Stimulated activated CD4-positive, alpha-beta T cell treated with anti-CD3 and anti-CD28 coated beads, Interleukin-1b, Interleukin-23, amount 100 ng/mL, for 1 hour (primary cell): Measurements from ENCODE around the gene KCNIP3.

ENCODE experiments used
- DNase-seq, 2 donors: peaks; one replicate each; pipeline ENCODE4 v3.0.0-alpha.2; 2020; ENCODE audit warnings: low read depth in 2 of 2

Gene KCNIP3

GRCh38 chr2:95312543-95313201 is 15.5 kb downstream of the KCNIP3 start:
- DNase-seq, result no peak

DNA sequence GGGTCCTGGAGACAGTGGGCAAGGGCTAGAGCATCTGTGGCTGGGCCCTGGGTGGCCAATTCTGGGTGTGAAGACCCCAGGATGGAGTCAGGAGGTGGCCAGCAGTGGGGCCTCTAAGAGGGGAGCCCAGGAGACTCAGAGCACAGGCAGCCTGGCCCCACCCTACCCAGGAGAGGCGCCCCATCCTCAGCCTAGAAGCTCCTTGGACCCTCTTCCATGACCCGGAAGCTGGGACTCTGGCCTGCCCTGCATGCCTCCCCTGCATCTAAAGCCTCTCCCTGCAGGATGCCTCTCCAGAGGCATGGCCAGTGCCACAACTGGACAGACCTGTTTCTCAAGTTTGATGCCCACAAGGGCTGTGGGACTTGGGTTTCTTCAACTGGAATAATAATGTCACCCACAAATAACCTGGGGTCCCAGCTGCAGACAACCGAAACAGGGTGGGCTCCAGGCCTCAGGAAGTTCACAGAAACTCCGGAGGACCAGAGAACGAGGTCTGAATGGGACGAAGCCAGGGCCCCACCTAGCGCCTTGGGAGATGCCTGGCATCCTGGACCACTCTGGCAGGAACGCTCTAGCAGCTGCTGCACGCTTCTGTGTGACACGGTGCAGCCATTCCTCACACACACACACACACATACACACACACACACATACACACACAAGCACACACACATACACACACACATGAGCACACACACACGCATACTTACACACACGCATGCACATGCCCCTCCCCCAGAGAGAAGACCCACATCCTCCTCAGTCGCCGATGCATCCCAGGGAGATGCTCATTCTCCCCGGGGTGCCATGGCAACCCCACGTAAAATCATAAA is 16.4 kb downstream of the KCNIP3 start:
- no peak for DNase-seq

GRCh38 chr2:95314598-95314963 is 17.4 kb downstream of the KCNIP3 start:
- DNase-seq, result no peak

- DNase-seq, result no peak
Observed at GRCh38 chr2:95314964-95315611, 17.9 kb downstream of the KCNIP3 start.

GRCh38 chr2:95315801-95316411 is 18.8 kb downstream of the KCNIP3 start:
- DNase-seq, result no peak

DNA sequence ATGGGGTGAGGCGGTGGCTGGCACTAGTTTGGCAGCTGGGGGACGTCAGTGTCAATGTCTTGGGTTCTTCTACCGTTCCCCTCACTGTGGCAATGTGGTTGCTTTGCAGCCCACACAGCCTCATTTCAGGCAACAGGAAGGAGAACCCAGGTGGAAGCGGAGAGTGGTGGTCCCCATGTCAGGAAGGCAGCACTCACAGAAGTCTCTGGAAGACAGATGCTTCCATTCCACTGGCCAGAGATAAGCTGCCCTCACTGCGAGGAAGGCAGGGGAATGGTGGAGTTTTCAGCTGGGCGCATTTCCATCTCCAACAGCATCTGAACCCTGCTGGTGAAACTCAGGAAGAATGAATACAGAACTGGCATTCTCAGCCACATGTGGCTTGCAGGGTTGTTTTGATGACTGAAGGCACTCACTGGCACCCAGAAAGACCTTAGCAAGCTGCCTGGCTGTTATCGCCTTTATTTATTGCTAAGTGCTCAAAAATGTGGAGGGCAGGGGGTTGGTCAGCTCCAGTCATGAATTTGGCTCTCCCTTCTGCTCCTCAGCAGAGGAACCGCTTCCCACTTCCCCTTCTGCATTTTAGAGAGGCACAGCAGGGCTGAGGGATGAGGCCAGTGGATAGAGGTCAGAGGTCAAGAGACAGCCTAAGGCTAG is 19.4 kb downstream of the KCNIP3 start:
- DNase-seq, result no peak

DNA sequence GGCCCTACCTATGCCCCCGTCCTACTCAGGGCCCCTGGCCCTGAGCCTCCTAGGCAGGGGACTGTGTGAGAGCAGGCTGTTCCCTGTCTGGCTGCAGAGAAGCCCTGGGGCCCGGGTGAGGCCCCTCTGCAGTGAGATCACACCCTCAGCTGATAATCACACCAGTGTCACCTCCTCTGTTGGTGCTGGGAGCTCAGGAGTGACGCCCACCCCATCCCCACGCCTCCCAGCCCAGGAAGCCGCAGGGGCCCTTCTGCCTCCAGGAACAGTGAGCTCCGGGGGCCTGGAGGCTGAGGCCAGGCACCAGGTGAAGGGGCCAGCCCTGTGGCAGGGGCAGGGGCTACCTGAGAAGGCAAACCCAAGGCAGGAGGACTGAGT is 20.0 kb downstream of the KCNIP3 start:
- DNase-seq, result no peak

DNA sequence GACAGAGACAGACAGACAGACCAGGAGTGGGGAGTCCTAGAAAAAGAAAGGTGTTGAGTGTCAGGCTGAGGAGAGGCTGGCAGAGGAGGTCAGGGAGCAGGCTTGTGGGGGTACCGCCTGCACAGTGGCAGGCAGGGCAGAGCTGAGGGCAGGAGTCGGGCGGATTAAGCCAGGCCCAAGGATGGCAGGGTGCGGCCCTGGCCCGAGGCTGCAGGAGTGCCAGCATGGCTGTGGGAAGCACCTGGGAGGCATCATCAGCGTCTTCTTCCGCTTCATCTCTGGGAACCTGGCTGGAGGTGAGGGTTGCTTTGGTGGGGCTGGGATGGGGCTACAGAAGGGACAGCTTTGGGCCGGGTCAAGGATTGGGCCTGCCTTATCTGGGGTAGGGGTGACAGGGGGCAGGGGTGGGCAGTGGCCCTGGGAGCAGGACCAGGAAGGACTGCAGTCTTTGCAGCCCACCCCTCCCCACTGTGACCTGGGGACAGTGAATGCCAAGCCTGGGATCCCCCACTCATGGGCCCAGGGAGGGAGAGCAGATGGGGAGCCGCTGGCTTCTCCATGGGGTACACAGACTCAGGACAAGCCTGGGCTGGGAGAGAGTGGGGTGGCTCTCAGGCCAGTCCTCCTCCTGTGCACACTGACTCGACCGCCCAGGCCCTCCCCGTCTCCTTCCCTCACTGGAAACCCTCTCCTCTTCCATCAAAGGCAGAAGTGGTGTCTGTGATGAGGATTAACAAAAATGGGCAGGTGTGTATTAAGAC is 20.7 kb downstream of the KCNIP3 start:
- DNase-seq, result no peak

GRCh38 chr2:95318431-95319220 is 21.5 kb downstream of the KCNIP3 start:
- DNase-seq, result no peak

- no peak for DNase-seq
Observed at GRCh38 chr2:95319481-95320343, 22.6 kb downstream of the KCNIP3 start.

- DNase-seq, result no peak
Observed at GRCh38 chr2:95320344-95320712, 23.2 kb downstream of the KCNIP3 start.

GRCh38 chr2:95320986-95321767 is 24.0 kb downstream of the KCNIP3 start:
- DNase-seq, result no peak

DNA sequence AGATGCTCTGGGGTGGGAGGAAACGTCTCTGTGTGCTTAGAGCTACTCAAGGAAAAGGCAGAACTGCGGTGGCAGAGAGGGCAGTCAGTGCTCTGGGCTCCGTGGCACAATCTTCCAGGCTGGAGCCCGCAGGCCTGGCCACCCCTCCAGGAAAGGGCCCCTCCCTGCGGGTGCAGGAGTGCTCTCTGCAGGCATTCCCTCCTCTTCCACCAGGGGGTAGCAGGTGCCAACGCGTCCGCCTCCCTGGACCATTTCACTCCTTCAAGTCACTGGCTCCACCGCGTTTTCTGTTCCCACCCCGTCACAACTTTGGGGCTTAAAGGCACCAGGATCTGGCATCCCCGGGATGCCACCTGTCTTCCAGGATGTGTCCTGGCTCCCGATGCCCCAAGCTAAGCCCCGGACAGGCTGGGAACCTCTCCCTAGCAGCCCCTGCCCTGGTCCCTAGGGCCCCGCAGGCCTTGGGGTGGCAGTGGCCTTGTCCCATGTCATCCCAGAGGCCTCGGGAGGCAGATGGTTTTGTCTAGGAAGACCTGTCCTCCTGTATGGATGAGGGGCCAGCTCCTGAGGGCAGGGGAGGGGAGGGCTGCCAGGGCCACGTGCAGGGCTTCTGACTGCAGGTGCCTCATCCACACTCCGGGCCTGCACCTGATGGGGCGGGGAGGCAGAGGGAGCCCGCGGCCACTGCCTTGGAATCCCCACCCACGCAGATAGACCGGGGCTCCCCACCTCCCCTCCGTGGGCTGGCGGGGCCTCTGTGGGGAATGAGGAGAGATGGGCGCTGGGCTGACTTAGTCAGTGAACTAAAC is 26.4 kb downstream of the KCNIP3 start:
- no peak for DNase-seq

DNA sequence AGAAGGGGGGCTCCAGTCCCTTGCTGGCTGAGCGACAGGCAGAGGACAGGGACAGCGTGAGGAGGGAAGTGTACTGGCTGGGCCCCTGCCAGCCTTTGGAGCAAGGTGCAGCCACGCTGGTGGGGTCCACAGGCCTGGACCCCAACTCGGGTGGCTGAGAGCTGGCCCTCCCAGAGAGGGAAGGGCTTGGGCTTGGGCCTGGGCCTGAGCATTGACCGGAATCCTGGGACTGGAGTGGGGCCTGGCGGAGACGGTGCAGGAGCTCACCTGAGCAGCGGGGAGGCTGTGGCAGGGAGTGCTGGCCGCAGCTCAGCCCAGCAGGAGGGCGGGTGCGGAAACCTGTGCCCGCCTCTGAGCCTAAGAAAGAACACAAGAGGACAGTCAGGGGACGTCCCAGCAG is 27.9 kb downstream of the KCNIP3 start:
- DNase-seq, result no peak

- no peak for DNase-seq
Observed at GRCh38 chr2:95325590-95326432, 28.7 kb downstream of the KCNIP3 start.

DNA sequence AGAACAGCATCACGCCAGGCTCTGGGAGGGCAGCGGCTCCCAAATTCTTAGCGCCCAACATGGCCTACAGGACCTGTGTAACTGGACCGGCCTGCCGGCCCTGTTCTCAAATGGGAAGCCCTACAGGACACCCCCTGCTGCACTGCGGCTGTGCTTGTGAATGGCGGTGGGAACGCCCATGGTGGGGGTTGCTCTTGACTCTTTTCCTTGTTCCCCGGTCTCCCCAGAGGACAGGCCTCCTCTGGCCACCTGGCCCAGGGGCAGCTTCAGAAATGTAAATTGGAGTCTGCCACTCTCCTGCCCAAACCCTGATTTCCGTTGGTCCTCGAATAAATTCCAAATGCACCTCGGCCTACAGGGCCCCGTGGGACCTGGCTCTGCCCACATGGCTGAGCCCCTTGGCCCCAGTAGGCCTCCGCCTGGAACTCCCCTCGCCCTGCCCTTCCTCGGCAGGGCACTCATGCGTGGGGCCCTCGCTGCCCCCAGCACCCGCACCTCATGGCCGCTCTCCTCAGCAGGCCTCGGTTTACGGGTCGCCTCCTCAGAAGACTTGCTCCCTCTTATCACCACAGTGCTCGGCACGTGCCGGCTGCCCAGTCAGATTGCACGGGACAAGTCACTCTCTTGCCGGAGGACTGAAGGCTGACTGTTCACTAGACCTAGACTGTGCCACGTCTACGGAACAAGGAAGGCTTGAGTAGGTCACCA is 29.4 kb downstream of the KCNIP3 start:
- DNase-seq, result no peak
